ENCODE data around the gene RAP1GAP. TPM values are rescaled to one million over a fixed set of nuclear protein-coding genes. Genes with fewer than 3 reads are reported as not detected.

The RAP1GAP gene
- total and polyA plus RNA-seq, 3 donors from 2014 or later: 7.4 to 8.4 (median 8.0) TPM

DNA sequence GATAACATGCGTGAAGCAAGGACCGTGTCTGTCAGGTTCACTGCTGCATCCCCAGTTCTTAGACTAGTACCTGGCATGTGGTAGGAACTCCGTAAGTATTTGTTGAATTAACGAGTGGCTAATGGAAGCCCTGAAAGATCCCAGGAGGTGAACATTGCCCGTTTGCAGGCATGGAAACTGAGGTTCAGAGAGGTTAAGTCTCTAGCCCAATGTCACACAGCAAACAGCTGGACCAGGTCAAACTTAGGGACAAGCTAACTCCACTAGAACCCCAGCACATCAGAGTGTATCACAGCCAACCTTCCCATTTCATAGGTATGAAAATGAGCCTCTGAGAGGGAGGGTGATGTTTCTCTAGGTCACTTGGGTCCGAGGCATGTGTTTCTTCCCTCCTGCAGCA, 27.6 kb downstream of the RAP1GAP start:
- H3K27ac ChIP-seq: no peak overlapping the region

DNA sequence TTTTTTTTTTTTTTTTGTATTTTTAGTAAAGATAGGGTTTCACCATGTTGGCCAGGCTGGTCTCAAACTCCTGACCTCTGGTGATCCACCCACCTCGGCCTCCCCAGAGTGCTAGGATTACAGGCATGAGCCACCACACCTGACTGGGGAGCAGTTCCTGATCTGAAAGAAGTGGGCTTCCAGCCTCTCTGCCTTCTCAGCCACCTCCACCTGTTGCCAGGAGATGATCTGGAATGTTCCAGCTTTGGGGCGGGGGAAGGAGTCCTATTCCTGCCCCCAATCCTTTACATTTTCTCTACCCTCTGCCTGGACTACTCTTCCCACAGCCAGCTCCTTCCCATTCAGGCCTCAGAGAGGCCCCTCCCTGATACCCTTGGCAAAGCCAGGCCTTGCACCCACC, 28.1 kb downstream of the RAP1GAP start:
- TF ChIP-seq, protein P1, sequence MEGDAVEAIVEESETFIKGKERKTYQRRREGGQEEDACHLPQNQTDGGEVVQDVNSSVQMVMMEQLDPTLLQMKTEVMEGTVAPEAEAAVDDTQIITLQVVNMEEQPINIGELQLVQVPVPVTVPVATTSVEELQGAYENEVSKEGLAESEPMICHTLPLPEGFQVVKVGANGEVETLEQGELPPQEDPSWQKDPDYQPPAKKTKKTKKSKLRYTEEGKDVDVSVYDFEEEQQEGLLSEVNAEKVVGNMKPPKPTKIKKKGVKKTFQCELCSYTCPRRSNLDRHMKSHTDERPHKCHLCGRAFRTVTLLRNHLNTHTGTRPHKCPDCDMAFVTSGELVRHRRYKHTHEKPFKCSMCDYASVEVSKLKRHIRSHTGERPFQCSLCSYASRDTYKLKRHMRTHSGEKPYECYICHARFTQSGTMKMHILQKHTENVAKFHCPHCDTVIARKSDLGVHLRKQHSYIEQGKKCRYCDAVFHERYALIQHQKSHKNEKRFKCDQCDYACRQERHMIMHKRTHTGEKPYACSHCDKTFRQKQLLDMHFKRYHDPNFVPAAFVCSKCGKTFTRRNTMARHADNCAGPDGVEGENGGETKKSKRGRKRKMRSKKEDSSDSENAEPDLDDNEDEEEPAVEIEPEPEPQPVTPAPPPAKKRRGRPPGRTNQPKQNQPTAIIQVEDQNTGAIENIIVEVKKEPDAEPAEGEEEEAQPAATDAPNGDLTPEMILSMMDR (IDR thresholded peaks at IDR 0.05): no peak
- no peak for TF ChIP-seq POLR2A (IDR thresholded peaks at IDR 0.05)
- H3K4me1 ChIP-seq: no peaks in the 10 kb centered on the region
- no peak overlapping the region for H3K4me3 ChIP-seq
- no peaks in the 10 kb centered on the region for H3K36me3 ChIP-seq (ENCODE audit: low read depth, missing control alignments)
- H3K27me3 ChIP-seq: no peaks in the 10 kb centered on the region
- intact Hi-C loops (cut with DNase I; ENCODE audit: low total_unique reads): no loop called here
- 91 to 93% methylated on average over 2 of the region's 2 CpGs for WGBS, 2 donors
- DNase-seq: no peak
- no peak overlapping the region for H3K27ac ChIP-seq
- no peaks in the 10 kb centered on the region for H3K9me3 ChIP-seq

More for the DNA sequence above, 27.6 kb downstream of the RAP1GAP start:
- Histone ChIP-seq H3K36me3 (ENCODE audit: low read depth, missing control alignments) (no peaks in the 10 kb centered on the region), H3K4me1 (no peaks in the 10 kb centered on the region), H3K9me3 (no peaks in the 10 kb centered on the region), H3K4me3 (no peak overlapping the region), H3K27me3 (no peaks in the 10 kb centered on the region)
- DNase-seq: no peak
- TF ChIP-seq, protein P1 (IDR thresholded peaks at IDR 0.05): no peak
- no peak for TF ChIP-seq POLR2A (IDR thresholded peaks at IDR 0.05)
- intact Hi-C loops (cut with DNase I; ENCODE audit: low total_unique reads): no loop called here
- WGBS, 2 donors: 82% methylated on average over 6 of the region's 6 CpGs

DNA sequence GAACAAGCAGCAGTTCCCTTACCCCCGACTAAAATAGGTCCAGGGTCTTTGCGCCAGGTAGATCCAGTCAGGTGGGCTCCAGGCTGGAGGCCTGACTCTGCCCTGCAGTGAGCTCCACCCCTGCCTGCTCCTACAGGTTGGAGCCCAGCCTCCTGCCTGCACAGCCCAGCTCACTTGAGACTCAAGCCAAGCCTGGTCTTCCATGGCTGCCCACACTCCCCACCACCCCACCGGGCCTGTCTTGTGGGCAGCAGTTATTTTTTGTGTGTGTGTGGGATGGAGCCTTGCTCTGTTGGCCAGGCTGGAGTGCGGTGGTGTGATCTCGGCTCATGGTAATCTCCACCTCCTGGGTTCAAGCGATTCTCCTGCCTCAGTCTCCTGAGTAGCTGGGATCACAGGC, 28.5 kb downstream of the RAP1GAP start:
- intact Hi-C loops (cut with DNase I; ENCODE audit: low total_unique reads): no loop called here
- Histone ChIP-seq H3K27me3 (no peaks in the 10 kb centered on the region), H3K9me3 (no peaks in the 10 kb centered on the region), H3K4me1 (no peaks in the 10 kb centered on the region), H3K4me3 (no peak overlapping the region), H3K27ac (no peak overlapping the region), H3K36me3 (ENCODE audit: low read depth, missing control alignments) (no peaks in the 10 kb centered on the region)
- no peak for DNase-seq
- 85 to 94% methylated on average over 4 to 6 of the region's 6 CpGs for WGBS, 2 donors
- TF ChIP-seq, protein P1 (IDR thresholded peaks at IDR 0.05): no peak
- no peak for TF ChIP-seq POLR2A (IDR thresholded peaks at IDR 0.05)

DNA sequence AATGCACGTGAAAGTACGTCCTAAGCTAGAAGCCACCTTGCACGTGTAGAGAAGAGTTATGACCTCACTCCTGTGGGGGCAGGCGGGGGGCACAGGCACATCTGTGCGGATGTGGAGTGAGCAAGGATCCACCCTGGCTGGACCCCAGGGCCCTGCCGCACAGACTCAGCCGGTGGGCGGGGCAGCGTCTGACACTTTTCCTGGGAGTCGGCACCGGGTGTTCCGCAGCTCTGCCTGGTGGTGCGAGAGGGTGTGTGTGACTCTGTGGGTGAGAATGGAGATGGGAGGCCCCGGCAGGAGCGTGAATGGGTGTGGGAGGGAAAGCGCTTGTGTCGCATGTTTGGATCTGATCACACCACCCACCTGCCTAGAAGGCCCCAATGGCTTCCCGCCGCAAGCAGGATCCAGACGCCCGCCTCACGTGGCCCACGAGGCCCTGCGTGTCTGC, 29.5 kb downstream of the RAP1GAP start:
- Histone ChIP-seq H3K9me3 (no peaks in the 10 kb centered on the region), H3K27me3 (no peaks in the 10 kb centered on the region), H3K27ac (no peak overlapping the region), H3K4me3 (no peak overlapping the region), H3K4me1 (no peaks in the 10 kb centered on the region), H3K36me3 (ENCODE audit: low read depth, missing control alignments) (no peaks in the 10 kb centered on the region)
- 43 to 58% methylated on average over 11 to 24 of the region's 24 CpGs for WGBS, 2 donors
- intact Hi-C loops (cut with DNase I; ENCODE audit: low total_unique reads): no loop called here
- DNase-seq: no peak
- no peak for TF ChIP-seq POLR2A (IDR thresholded peaks at IDR 0.05)
- TF ChIP-seq, protein P1 (IDR thresholded peaks at IDR 0.05): no peak

DNA sequence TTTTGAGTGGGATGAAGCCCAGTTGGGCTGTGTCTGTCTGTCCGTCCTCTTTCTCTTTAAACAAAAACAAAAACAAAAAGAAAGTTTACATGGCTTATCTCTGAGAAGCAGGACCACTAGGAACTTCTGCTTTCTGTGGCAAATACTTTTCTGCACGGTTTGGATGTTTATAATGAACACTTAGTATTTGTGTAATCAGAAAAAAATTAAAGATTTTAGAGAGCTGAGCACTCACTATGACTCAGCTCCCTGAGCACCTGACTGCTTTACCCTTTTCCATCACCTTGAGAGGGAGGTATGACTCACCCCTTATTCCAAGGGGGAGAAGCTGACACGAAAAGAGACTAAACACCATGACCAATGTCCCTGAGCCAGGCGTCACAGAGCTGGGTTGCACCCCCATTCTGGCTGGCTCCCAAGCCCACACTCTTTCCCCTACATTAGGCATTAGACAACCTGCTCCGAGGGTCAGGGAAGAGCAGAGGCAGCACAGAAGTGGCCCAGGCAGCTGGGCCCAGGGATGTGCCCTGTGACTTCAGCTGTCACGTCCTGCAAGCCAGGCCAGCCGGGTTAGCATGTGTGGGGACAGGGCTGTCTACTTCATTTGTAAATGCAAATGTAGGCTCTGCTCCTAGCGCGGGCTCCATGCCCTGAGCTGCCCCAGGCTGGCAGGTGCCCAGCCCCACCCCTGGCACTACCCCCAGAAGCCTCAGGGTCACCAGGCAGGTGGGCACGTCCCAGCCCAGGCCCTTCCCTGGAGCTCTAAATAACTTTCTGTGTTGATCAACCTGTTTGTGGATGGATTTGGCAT, 30.4 kb downstream of the RAP1GAP start:
- Histone ChIP-seq H3K9me3 (no peaks in the 10 kb centered on the region), H3K4me1 (no peaks in the 10 kb centered on the region), H3K4me3 (no peak overlapping the region), H3K36me3 (ENCODE audit: low read depth, missing control alignments) (no peaks in the 10 kb centered on the region), H3K27me3 (no peaks in the 10 kb centered on the region), H3K27ac (no peak overlapping the region)
- TF ChIP-seq POLR2A (IDR thresholded peaks at IDR 0.05): no peak
- TF ChIP-seq, protein P1 (IDR thresholded peaks at IDR 0.05): no peak
- intact Hi-C loops (cut with DNase I; ENCODE audit: low total_unique reads): no loop called here
- DNase-seq: no peak
- WGBS, 2 donors: 43 to 50% methylated on average over 10 of the region's 10 CpGs
